ENCODE data around the gene SIPA1L3. TPM values are rescaled to one million over a fixed set of nuclear protein-coding genes. Genes with fewer than 3 reads are reported as not detected.

The SIPA1L3 gene
- polyA plus RNA-seq, 1 donor from 2014 or later = 2.8 TPM

GRCh38 chr19:38144667-38145066, 237.7 kb downstream of the SIPA1L3 start:
- TF ChIP-seq EZH2 (IDR thresholded peaks at IDR 0.05; ENCODE audit: borderline replicate concordance, insufficient read depth, low read length, poor library complexity, severe bottlenecking) = no peak
- TF ChIP-seq SMC3 (conservative IDR thresholded peaks at IDR 0.05; ENCODE audit: poor library complexity) = no peak
- H3K9ac ChIP-seq (ENCODE audit: low read length) = no peak overlapping the region
- no peak overlapping the region for H3K27ac ChIP-seq (ENCODE audit: low read length)
- no peaks in the 10 kb centered on the region for H3K9me2 ChIP-seq (ENCODE audit: insufficient read depth, low read length)
- no peak overlapping the region for H3K4me3 ChIP-seq (ENCODE audit: low read length)
- no peaks in the 10 kb centered on the region for H3K79me2 ChIP-seq (replicated peaks; ENCODE audit: insufficient read depth, low read length)
- H3K36me3 ChIP-seq (ENCODE audit: insufficient read depth, low read length) = no peaks in the 10 kb centered on the region
- H4K20me1 ChIP-seq (ENCODE audit: insufficient read depth) = no peaks in the 10 kb centered on the region
- H3K9me3 ChIP-seq (ENCODE audit: low read length) = no peaks in the 10 kb centered on the region
- H3F3A ChIP-seq (ENCODE audit: insufficient read depth, low read length, poor library complexity, severe bottlenecking) = no peaks in the 10 kb centered on the region
- no peak overlapping the region for H3K4me2 ChIP-seq (ENCODE audit: low read length)
- H3K27me3 ChIP-seq (ENCODE audit: insufficient read depth, low read depth, low read length) = no peaks in the 10 kb centered on the region
- no peak overlapping the region for H2AFZ ChIP-seq (ENCODE audit: low read depth, low read length)

GRCh38 chr19:38145623-38146022, 238.6 kb downstream of the SIPA1L3 start:
- no peak overlapping the region for H3K9ac ChIP-seq (ENCODE audit: low read length)
- H3K27ac ChIP-seq (ENCODE audit: low read length) = no peak overlapping the region
- no peak overlapping the region for H3K4me3 ChIP-seq (ENCODE audit: low read length)
- H3K9me2 ChIP-seq (ENCODE audit: insufficient read depth, low read length) = no peaks in the 10 kb centered on the region
- no peaks in the 10 kb centered on the region for H3K36me3 ChIP-seq (ENCODE audit: insufficient read depth, low read length)
- H4K20me1 ChIP-seq (ENCODE audit: insufficient read depth) = no peaks in the 10 kb centered on the region
- no peaks in the 10 kb centered on the region for H3F3A ChIP-seq (ENCODE audit: insufficient read depth, low read length, poor library complexity, severe bottlenecking)
- no peak overlapping the region for H3K4me2 ChIP-seq (ENCODE audit: low read length)
- H3K79me2 ChIP-seq (replicated peaks; ENCODE audit: insufficient read depth, low read length) = no peaks in the 10 kb centered on the region
- no peak overlapping the region for H2AFZ ChIP-seq (ENCODE audit: low read depth, low read length)
- TF ChIP-seq EZH2 (IDR thresholded peaks at IDR 0.05; ENCODE audit: borderline replicate concordance, insufficient read depth, low read length, poor library complexity, severe bottlenecking) (no peak), RAD21 (conservative IDR thresholded peaks at IDR 0.05) (no peak)
- H3K9me3 ChIP-seq (ENCODE audit: low read length) = no peaks in the 10 kb centered on the region
- no peaks in the 10 kb centered on the region for H3K27me3 ChIP-seq (ENCODE audit: insufficient read depth, low read depth, low read length)

DNA sequence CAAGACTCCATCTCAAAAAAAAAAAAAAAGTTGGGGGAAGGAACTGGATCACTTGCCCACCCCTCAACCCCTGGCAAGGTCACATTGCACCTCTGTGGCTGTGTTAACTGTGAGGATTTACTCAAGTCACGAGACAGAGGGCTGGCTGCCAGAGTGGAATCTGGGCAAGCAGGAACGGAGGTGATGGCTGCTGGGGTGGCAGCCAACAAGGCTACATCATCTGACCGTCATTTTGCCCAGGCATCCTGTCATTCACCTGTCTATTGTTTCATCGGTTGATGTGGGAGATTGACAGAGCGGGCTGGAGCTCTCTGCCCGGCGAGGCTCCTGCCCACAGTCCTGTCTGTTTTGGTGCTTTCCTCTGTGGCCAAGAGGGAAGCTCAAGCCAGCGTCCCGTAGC, 241.3 kb downstream of the SIPA1L3 start:
- H3K36me3 ChIP-seq (ENCODE audit: insufficient read depth, low read length) = no peaks in the 10 kb centered on the region
- H4K20me1 ChIP-seq (ENCODE audit: insufficient read depth) = no peaks in the 10 kb centered on the region
- H3K79me2 ChIP-seq (replicated peaks; ENCODE audit: insufficient read depth, low read length) = no peaks in the 10 kb centered on the region
- H3K9ac ChIP-seq (ENCODE audit: low read length) = no peak overlapping the region
- H3K9me2 ChIP-seq (ENCODE audit: insufficient read depth, low read length) = no peaks in the 10 kb centered on the region
- no peak overlapping the region for H3K27ac ChIP-seq (ENCODE audit: low read length)
- H3K27me3 ChIP-seq (ENCODE audit: insufficient read depth, low read depth, low read length) = no peaks in the 10 kb centered on the region
- H3F3A ChIP-seq (ENCODE audit: insufficient read depth, low read length, poor library complexity, severe bottlenecking) = no peaks in the 10 kb centered on the region
- H2AFZ ChIP-seq (ENCODE audit: low read depth, low read length) = no peak overlapping the region
- TF ChIP-seq CTCF (IDR thresholded peaks at IDR 0.05; ENCODE audit: poor library complexity, severe bottlenecking) (no peak), SMC3 (conservative IDR thresholded peaks at IDR 0.05; ENCODE audit: poor library complexity) (no peak), EZH2 (IDR thresholded peaks at IDR 0.05; ENCODE audit: borderline replicate concordance, insufficient read depth, low read length, poor library complexity, severe bottlenecking) (no peak), POLR2AphosphoS5 (IDR thresholded peaks at IDR 0.05) (no peak), RAD21 (conservative IDR thresholded peaks at IDR 0.05) (no peak), TAF1 (IDR thresholded peaks at IDR 0.05; ENCODE audit: low read depth) (no peak), EP300 (conservative IDR thresholded peaks at IDR 0.05; ENCODE audit: poor library complexity, severe bottlenecking) (no peak), MXI1 (conservative IDR thresholded peaks at IDR 0.05; ENCODE audit: poor library complexity, severe bottlenecking) (no peak)
- TF ChIP-seq, protein P1, sequence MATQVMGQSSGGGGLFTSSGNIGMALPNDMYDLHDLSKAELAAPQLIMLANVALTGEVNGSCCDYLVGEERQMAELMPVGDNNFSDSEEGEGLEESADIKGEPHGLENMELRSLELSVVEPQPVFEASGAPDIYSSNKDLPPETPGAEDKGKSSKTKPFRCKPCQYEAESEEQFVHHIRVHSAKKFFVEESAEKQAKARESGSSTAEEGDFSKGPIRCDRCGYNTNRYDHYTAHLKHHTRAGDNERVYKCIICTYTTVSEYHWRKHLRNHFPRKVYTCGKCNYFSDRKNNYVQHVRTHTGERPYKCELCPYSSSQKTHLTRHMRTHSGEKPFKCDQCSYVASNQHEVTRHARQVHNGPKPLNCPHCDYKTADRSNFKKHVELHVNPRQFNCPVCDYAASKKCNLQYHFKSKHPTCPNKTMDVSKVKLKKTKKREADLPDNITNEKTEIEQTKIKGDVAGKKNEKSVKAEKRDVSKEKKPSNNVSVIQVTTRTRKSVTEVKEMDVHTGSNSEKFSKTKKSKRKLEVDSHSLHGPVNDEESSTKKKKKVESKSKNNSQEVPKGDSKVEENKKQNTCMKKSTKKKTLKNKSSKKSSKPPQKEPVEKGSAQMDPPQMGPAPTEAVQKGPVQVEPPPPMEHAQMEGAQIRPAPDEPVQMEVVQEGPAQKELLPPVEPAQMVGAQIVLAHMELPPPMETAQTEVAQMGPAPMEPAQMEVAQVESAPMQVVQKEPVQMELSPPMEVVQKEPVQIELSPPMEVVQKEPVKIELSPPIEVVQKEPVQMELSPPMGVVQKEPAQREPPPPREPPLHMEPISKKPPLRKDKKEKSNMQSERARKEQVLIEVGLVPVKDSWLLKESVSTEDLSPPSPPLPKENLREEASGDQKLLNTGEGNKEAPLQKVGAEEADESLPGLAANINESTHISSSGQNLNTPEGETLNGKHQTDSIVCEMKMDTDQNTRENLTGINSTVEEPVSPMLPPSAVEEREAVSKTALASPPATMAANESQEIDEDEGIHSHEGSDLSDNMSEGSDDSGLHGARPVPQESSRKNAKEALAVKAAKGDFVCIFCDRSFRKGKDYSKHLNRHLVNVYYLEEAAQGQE (IDR thresholded peaks at IDR 0.05; ENCODE audit: borderline replicate concordance) = no peak
- H3K4me2 ChIP-seq (ENCODE audit: low read length) = no peak overlapping the region
- no peak overlapping the region for H3K4me3 ChIP-seq (ENCODE audit: low read length)
- H3K9me3 ChIP-seq (ENCODE audit: low read length) = no peaks in the 10 kb centered on the region

Measured in neural cell (in vitro differentiated cells).